HUES64 (cell line): Measurements from ENCODE around the gene SLC39A11.
"Not testable (repeated sequence)": the region's sequence is repeated elsewhere in the genome, so short reads cannot be mapped to it uniquely, and the experiment has no call there.

Source experiments
- H3K27ac ChIP-seq: 2 replicates; pipeline ENCODE4 v1.7.0; 2013; ENCODE audit warnings: low read depth, low read length, inconsistent platforms
- H3K27me3 ChIP-seq: 2 replicates; pipeline ENCODE4 v1.6.1; 2013; ENCODE audit warnings: mild to moderate bottlenecking, low read length; ENCODE audit not compliant: insufficient read depth
- H3K36me3 ChIP-seq: 2 replicates; pipeline ENCODE4 v1.6.1; 2013; ENCODE audit warnings: mild to moderate bottlenecking, low read length; ENCODE audit not compliant: insufficient read depth
- H3K4me1 ChIP-seq: 2 replicates; pipeline ENCODE4 v1.6.1; 2013; ENCODE audit warnings: mild to moderate bottlenecking, low read length, moderate library complexity; ENCODE audit not compliant: insufficient read depth
- H3K4me3 ChIP-seq: 2 replicates; pipeline ENCODE4 v1.5.1; 2013; ENCODE audit warnings: mild to moderate bottlenecking, low read length, moderate library complexity
- H3K9ac ChIP-seq: 2 replicates; pipeline ENCODE4 v1.6.1; 2013; ENCODE audit warnings: mild to moderate bottlenecking, low read depth, low read length
- H3K9me3 ChIP-seq: 2 replicates; pipeline ENCODE4 v1.6.1; 2013; ENCODE audit warnings: low read depth, low read length; ENCODE audit not compliant: insufficient read depth
- WGBS: fragments of 150-250, 120-280 bp; methylation state at CpG from one replicate; pipeline ENCODE4 v1.1.7; 2013; ENCODE audit warnings: missing lambda C conversion rate; 5-methylcytosine and 5-hydroxymethylcytosine counted together

Gene SLC39A11

GRCh38 chr17:72717676-72718075 is 374.8 kb downstream of the SLC39A11 start:
- H3K9ac ChIP-seq = no peak overlapping the region
- H3K27ac ChIP-seq = no peak overlapping the region
- H3K4me1 ChIP-seq = no peaks in the 10 kb centered on the region
- H3K27me3 ChIP-seq = no peaks in the 10 kb centered on the region
- H3K36me3 ChIP-seq = no peaks in the 10 kb centered on the region
- H3K9me3 ChIP-seq = no peaks in the 10 kb centered on the region
- 95% methylated on average over 8 of the region's 8 CpGs for WGBS
- H3K4me3 ChIP-seq = no peak overlapping the region

GRCh38 chr17:72717276-72717675 is 375.2 kb downstream of the SLC39A11 start:
- Histone ChIP-seq H3K27me3 (no peaks in the 10 kb centered on the region), H3K4me3 (no peak overlapping the region), H3K36me3 (no peaks in the 10 kb centered on the region), H3K4me1 (no peaks in the 10 kb centered on the region), H3K9ac (no peak overlapping the region), H3K9me3 (no peaks in the 10 kb centered on the region), H3K27ac (no peak overlapping the region)
- WGBS = 94% methylated on average over 10 of the region's 10 CpGs

- Histone ChIP-seq H3K9me3 (peaks cover 2% of the 10 kb centered on the region; the same call in 1 of the 2 replicates), H3K4me3 (no peak overlapping the region), H3K36me3 (no peaks in the 10 kb centered on the region), H3K27me3 (no peaks in the 10 kb centered on the region), H3K4me1 (no peaks in the 10 kb centered on the region), H3K9ac (no peak overlapping the region), H3K27ac (no peak overlapping the region)
- WGBS = 85% methylated on average over 23 of the region's 23 CpGs
Observed at GRCh38 chr17:72715906-72716572, 376.4 kb downstream of the SLC39A11 start.

- H3K27me3 ChIP-seq = no peaks in the 10 kb centered on the region
- H3K27ac ChIP-seq = no peak overlapping the region
- peaks cover 4% of the 10 kb centered on the region; the same call in 1 of the 2 replicates for H3K9me3 ChIP-seq
- H3K4me3 ChIP-seq = no peak overlapping the region
- no peaks in the 10 kb centered on the region for H3K36me3 ChIP-seq
- 89% methylated on average over 9 of the region's 9 CpGs for WGBS
- H3K9ac ChIP-seq = no peak overlapping the region
- no peaks in the 10 kb centered on the region for H3K4me1 ChIP-seq
Observed at GRCh38 chr17:72714357-72714966, 378.0 kb downstream of the SLC39A11 start.

GRCh38 chr17:72713701-72714100 is 378.8 kb downstream of the SLC39A11 start:
- H3K27ac ChIP-seq = no peak overlapping the region
- H3K4me1 ChIP-seq = no peaks in the 10 kb centered on the region
- no peak overlapping the region for H3K9ac ChIP-seq
- H3K9me3 ChIP-seq = peaks cover 4% of the 10 kb centered on the region; the same call in 1 of the 2 replicates
- 96% methylated on average over 7 of the region's 7 CpGs for WGBS
- H3K4me3 ChIP-seq = no peak overlapping the region
- H3K27me3 ChIP-seq = no peaks in the 10 kb centered on the region
- no peaks in the 10 kb centered on the region for H3K36me3 ChIP-seq

- H3K9me3 ChIP-seq = peaks cover 4% of the 10 kb centered on the region; the same call in 1 of the 2 replicates
- no peak overlapping the region for H3K27ac ChIP-seq
- no peaks in the 10 kb centered on the region for H3K4me1 ChIP-seq
- WGBS = 94% methylated on average over 3 of the region's 3 CpGs
- no peak overlapping the region for H3K9ac ChIP-seq
- no peak overlapping the region for H3K4me3 ChIP-seq
- no peaks in the 10 kb centered on the region for H3K36me3 ChIP-seq
- no peaks in the 10 kb centered on the region for H3K27me3 ChIP-seq
Observed at GRCh38 chr17:72711521-72712310, 380.8 kb downstream of the SLC39A11 start.

- H3K4me3 ChIP-seq = no peak overlapping the region
- H3K27ac ChIP-seq = no peak overlapping the region
Observed at GRCh38 chr17:72710834-72711233, 381.7 kb downstream of the SLC39A11 start.

GRCh38 chr17:72710202-72710601 is 382.3 kb downstream of the SLC39A11 start:
- Histone ChIP-seq H3K27me3 (no peaks in the 10 kb centered on the region), H3K27ac (no peak overlapping the region), H3K36me3 (no peaks in the 10 kb centered on the region), H3K4me1 (no peaks in the 10 kb centered on the region), H3K9me3 (peaks cover 4% of the 10 kb centered on the region; the same call in 1 of the 2 replicates), H3K9ac (no peak overlapping the region), H3K4me3 (no peak overlapping the region)

More at GRCh38 chr17:72710834-72711233, 381.7 kb downstream of the SLC39A11 start:
- no peak overlapping the region for H3K9ac ChIP-seq
- H3K36me3 ChIP-seq = no peaks in the 10 kb centered on the region
- WGBS = 94% methylated on average over 1 of the region's 1 CpG
- peaks cover 4% of the 10 kb centered on the region; the same call in 1 of the 2 replicates for H3K9me3 ChIP-seq
- no peaks in the 10 kb centered on the region for H3K27me3 ChIP-seq
- H3K4me1 ChIP-seq = no peaks in the 10 kb centered on the region

GRCh38 chr17:72708682-72709081 is 383.8 kb downstream of the SLC39A11 start:
- H3K9ac ChIP-seq, H3K36me3 ChIP-seq, H3K9me3 ChIP-seq, H3K27ac ChIP-seq, H3K27me3 ChIP-seq, H3K4me3 ChIP-seq, H3K4me1 ChIP-seq: not testable (repeated sequence)
- WGBS = 96% methylated on average over 8 of the region's 9 CpGs

GRCh38 chr17:72707881-72708280 is 384.6 kb downstream of the SLC39A11 start:
- no peaks in the 10 kb centered on the region for H3K4me1 ChIP-seq
- no peak overlapping the region for H3K27ac ChIP-seq
- no peak overlapping the region for H3K9ac ChIP-seq
- 86% methylated on average over 2 of the region's 2 CpGs for WGBS
- H3K36me3 ChIP-seq = no peaks in the 10 kb centered on the region
- H3K9me3 ChIP-seq = peaks cover 4% of the 10 kb centered on the region; the same call in 1 of the 2 replicates
- no peaks in the 10 kb centered on the region for H3K27me3 ChIP-seq
- H3K4me3 ChIP-seq = no peak overlapping the region

- Histone ChIP-seq H3K9me3 (peaks cover 4% of the 10 kb centered on the region; the same call in 1 of the 2 replicates), H3K4me1 (no peaks in the 10 kb centered on the region), H3K4me3 (no peak overlapping the region), H3K9ac (no peak overlapping the region), H3K27ac (no peak overlapping the region), H3K36me3 (no peaks in the 10 kb centered on the region), H3K27me3 (no peaks in the 10 kb centered on the region)
- WGBS = 84% methylated on average over 3 of the region's 3 CpGs
Observed at GRCh38 chr17:72706396-72706981, 386.0 kb downstream of the SLC39A11 start.
